Ascending aorta (tissue), 2 donors: ENCODE data around the gene CNTNAP2. TPM values are rescaled to one million over a fixed set of nuclear protein-coding genes. Genes with fewer than 3 reads are reported as not detected.

ENCODE experiments used
- DNase-seq, 2 donors: peaks; one replicate each; pipeline ENCODE4 v3.0.0-alpha.2; 2019; ENCODE audit warnings: low spot score in 2 of 2
- H3K27ac ChIP-seq, 2 donors: fragments of 200-600 bp; sonication (generic); one replicate each; pipeline ENCODE4 v1.5.1; 2016 to 2017; ENCODE audit warnings: mild to moderate bottlenecking in 1 of 2
- H3K27me3 ChIP-seq: fragments of 200-600 bp; sonication (generic); one replicate; pipeline ENCODE4 v1.5.1; 2017
- H3K36me3 ChIP-seq, 2 donors: fragments of 200-600 bp; sonication (generic); one replicate each; pipeline ENCODE4 v1.5.1; 2016
- H3K4me1 ChIP-seq, 2 donors: fragments of 200-600 bp; sonication (generic); one replicate each; pipeline ENCODE4 v1.5.1; 2016 to 2017; ENCODE audit warnings: mild to moderate bottlenecking in 1 of 2
- H3K4me3 ChIP-seq, 2 donors: fragments of 200-600 bp; sonication (generic); one replicate each; pipeline ENCODE4 v1.5.1; 2016 to 2017; ENCODE audit warnings: mild to moderate bottlenecking in 1 of 2
- H3K9me3 ChIP-seq, 2 donors: fragments of 200-600 bp; sonication (generic); one replicate each; pipeline ENCODE4 v1.5.1; 2016
- intact Hi-C: fragments of 100-400 bp; cut with DNase I; formaldehyde crosslinking; loops from one replicate; pipeline ENCODE4 v1.15.1; 2023
- total RNA-seq: library from RNA; depleted of rRNA; stranded (reverse); fragments of >200 nt; gene quantifications from one replicate; pipeline ENCODE4 v1.1.0, GENCODE V29; 2016
- TF ChIP-seq, protein P1 (sequence below), 3 experiments: fragments of 200-600 bp in 2 of 3; fragments of 450-650 bp in 1 of 3; sonication (generic) in 2 of 3; IDR thresholded peaks; one replicate each; pipeline ENCODE4 v1.5.1; 2016 to 2019; ENCODE audit warnings: antibody characterized with exemption in 3 of 3, mild to moderate bottlenecking in 1 of 3, moderate library complexity in 1 of 3

The CNTNAP2 gene
- total RNA-seq, 1 donor from 2014 or later: not detected

- no peak overlapping the region for H3K27ac ChIP-seq
- intact Hi-C loops: no loop called here
- H3K4me1 ChIP-seq: no peaks in the 10 kb centered on the region
- H3K9me3 ChIP-seq: no peaks in the 10 kb centered on the region
- no peaks in the 10 kb centered on the region for H3K27me3 ChIP-seq
- TF ChIP-seq, protein P1, sequence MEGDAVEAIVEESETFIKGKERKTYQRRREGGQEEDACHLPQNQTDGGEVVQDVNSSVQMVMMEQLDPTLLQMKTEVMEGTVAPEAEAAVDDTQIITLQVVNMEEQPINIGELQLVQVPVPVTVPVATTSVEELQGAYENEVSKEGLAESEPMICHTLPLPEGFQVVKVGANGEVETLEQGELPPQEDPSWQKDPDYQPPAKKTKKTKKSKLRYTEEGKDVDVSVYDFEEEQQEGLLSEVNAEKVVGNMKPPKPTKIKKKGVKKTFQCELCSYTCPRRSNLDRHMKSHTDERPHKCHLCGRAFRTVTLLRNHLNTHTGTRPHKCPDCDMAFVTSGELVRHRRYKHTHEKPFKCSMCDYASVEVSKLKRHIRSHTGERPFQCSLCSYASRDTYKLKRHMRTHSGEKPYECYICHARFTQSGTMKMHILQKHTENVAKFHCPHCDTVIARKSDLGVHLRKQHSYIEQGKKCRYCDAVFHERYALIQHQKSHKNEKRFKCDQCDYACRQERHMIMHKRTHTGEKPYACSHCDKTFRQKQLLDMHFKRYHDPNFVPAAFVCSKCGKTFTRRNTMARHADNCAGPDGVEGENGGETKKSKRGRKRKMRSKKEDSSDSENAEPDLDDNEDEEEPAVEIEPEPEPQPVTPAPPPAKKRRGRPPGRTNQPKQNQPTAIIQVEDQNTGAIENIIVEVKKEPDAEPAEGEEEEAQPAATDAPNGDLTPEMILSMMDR (IDR thresholded peaks at IDR 0.05): no peak
- H3K4me3 ChIP-seq: no peak overlapping the region
- DNase-seq: no peak
- H3K36me3 ChIP-seq: no peaks in the 10 kb centered on the region
These were observed 2221.6 kb downstream of the CNTNAP2 start for GRCh38 chr7:148337995-148338747.

- Histone ChIP-seq H3K36me3 (no peaks in the 10 kb centered on the region), H3K4me1 (no peaks in the 10 kb centered on the region), H3K27me3 (no peaks in the 10 kb centered on the region), H3K4me3 (no peak overlapping the region), H3K9me3 (no peaks in the 10 kb centered on the region), H3K27ac (no peak overlapping the region)
- TF ChIP-seq, protein P1 (IDR thresholded peaks at IDR 0.05): no peak
- DNase-seq: no peak
- intact Hi-C loops: no loop called here
These were observed 2224.1 kb downstream of the CNTNAP2 start for GRCh38 chr7:148340438-148341280.

GRCh38 chr7:148344406-148344805 lies 2227.8 kb downstream of the CNTNAP2 start:
- no peak for DNase-seq
- no peak overlapping the region for H3K4me3 ChIP-seq
- H3K4me1 ChIP-seq: no peaks in the 10 kb centered on the region
- no peaks in the 10 kb centered on the region for H3K27me3 ChIP-seq
- intact Hi-C loops: no loop called here
- H3K36me3 ChIP-seq: no peaks in the 10 kb centered on the region
- no peaks in the 10 kb centered on the region for H3K9me3 ChIP-seq
- TF ChIP-seq, protein P1 (IDR thresholded peaks at IDR 0.05): no peak
- H3K27ac ChIP-seq: no peak overlapping the region

- Histone ChIP-seq H3K27me3 (no peaks in the 10 kb centered on the region), H3K4me3 (no peak overlapping the region), H3K4me1 (no peaks in the 10 kb centered on the region), H3K27ac (no peak overlapping the region), H3K9me3 (no peaks in the 10 kb centered on the region), H3K36me3 (no peaks in the 10 kb centered on the region)
- no peak for DNase-seq
- intact Hi-C loops: no loop called here
- TF ChIP-seq, protein P1 (IDR thresholded peaks at IDR 0.05): no peak
These were observed 2231.4 kb downstream of the CNTNAP2 start for GRCh38 chr7:148347981-148348380.

DNA sequence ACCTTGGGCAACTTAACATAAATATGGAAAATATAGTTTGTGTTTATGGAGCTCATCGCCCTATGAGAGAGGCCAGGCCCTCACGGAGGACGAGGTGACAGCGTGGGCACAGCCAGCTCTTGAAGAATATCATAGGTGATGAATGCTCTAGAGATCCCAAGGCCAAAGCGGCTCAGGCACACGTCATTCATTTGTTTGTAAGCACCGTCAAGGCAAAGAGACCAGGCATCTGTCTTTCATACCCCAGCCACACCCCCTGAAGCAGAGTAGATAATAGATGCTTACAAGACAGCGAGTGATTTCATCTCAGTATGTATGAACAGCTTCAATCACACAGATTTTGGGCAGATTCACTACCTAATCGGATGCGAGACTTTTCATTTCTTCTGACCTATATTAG lies 2231.9 kb downstream of the CNTNAP2 start:
- TF ChIP-seq, protein P1 (IDR thresholded peaks at IDR 0.05): no peak
- H3K4me1 ChIP-seq: no peaks in the 10 kb centered on the region
- no peaks in the 10 kb centered on the region for H3K9me3 ChIP-seq
- no peak overlapping the region for H3K27ac ChIP-seq
- no peaks in the 10 kb centered on the region for H3K36me3 ChIP-seq
- intact Hi-C loops: no loop called here
- no peak for DNase-seq
- H3K4me3 ChIP-seq: no peak overlapping the region
- no peaks in the 10 kb centered on the region for H3K27me3 ChIP-seq
